GM18511 (cell line): ENCODE results near the gene MYL7.

Source experiments
- ATAC-seq: cut with Tn5 transposase; IDR thresholded peaks from one replicate; pipeline ENCODE4 v1.9.1; 2021; ENCODE audit warnings: mild to moderate bottlenecking, moderate library complexity; ENCODE audit not compliant: unreplicated experiment

The MYL7 gene

DNA sequence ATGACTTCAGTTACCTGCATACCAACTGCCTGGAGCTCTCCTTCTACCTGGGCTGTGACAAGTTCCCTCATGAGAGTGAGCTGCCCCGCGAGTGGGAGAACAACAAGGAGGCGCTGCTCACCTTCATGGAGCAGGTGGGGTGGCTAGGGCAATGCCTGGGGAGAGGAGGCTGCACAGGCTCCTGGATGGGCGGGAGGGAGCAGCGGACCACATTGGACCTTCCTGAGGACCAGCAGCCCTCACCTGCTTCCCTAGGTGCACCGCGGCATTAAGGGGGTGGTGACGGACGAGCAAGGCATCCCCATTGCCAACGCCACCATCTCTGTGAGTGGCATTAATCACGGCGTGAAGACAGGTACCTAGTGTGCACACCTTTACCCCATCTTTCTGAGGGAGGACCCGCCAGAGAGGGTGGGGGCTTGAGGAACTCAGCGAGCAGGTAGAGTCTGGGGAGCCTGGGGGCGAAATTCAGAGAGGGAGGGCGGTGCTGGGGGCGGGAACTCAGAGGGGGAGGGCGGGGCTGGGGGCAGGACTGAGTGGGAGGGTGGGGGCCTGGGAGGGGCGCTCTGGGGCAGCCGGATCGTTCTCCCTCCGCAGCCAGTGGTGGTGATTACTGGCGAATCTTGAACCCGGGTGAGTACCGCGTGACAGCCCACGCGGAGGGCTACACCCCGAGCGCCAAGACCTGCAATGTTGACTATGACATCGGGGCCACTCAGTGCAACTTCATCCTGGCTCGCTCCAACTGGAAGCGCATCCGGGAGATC, 28.0 kb downstream of the MYL7 start:
- ATAC-seq = no peak

DNA sequence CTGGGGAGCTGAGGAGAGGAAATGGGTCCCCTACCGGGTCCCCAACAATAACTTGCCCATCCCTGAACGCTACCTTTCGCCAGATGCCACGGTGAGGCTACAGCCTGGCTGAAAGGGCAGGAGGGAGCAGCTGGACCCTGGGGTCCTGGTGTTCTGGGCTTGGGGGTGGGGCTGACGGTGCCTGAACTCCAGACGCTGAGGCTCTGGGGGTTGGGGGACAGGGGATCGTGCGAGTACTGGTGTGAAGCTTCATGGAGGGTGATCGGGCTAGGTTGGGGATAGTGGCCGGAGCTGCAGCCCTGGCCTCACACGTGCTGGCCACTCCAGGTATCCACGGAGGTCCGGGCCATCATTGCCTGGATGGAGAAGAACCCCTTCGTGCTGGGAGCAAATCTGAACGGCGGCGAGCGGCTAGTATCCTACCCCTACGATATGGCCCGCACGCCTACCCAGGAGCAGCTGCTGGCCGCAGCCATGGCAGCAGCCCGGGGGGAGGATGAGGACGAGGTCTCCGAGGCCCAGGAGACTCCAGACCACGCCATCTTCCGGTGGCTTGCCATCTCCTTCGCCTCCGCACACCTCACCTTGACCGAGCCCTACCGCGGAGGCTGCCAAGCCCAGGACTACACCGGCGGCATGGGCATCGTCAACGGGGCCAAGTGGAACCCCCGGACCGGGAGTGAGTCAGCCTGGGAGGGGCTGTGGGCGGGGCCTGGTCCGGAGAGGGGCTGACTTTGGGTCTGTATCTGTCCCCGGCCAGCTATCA, 28.7 kb downstream of the MYL7 start:
- ATAC-seq = no peak

DNA sequence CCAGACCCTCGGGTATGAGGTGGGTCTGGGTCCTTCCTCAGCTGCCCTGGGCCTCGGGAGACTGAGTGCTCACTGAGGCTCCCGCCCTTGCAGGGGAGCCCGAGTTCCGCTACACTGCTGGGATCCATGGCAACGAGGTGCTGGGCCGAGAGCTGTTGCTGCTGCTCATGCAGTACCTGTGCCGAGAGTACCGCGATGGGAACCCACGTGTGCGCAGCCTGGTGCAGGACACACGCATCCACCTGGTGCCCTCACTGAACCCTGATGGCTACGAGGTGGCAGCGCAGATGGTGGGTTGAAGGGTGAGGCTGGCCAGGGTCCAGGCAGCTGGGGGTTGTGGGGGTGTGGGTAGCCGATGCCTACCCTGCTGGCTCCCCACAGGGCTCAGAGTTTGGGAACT, 29.4 kb downstream of the MYL7 start:
- no peak for ATAC-seq

DNA sequence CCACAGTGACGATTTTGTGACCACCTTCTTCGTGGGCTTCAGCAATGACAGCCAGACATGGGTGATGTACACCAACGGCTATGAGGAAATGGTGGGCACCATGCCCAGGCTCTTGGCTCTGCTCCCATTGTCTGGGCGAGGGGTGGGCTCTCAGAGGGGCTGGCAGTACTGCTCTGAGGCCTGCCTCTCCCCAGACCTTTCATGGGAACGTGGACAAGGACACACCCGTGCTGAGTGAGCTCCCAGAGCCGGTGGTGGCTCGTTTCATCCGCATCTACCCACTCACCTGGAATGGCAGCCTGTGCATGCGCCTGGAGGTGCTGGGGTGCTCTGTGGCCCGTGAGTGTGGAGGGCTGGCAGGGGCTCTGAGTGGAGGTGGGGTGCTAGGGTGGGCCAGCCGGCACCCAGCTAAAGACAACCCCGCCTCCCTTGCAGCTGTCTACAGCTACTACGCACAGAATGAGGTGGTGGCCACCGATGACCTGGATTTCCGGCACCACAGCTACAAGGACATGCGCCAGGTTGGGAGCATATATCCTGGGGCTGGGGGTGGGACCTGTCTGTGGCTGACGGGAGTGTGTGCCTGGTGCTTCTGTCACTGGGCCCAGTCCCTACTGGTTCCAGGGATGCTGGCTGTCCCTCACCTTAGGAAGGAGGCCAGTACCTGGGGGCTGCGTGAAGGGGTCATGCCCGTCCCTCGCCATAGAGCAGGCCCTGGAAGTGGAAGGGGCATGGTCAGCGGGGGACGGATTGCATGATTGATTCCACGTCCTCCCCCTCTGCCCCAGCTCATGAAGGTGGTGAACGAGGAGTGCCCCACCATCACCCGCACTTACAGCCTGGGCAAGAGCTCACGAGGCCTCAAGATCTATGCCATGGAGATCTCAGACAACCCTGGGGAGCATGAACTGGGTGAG, 30.2 kb downstream of the MYL7 start:
- ATAC-seq = no peak

DNA sequence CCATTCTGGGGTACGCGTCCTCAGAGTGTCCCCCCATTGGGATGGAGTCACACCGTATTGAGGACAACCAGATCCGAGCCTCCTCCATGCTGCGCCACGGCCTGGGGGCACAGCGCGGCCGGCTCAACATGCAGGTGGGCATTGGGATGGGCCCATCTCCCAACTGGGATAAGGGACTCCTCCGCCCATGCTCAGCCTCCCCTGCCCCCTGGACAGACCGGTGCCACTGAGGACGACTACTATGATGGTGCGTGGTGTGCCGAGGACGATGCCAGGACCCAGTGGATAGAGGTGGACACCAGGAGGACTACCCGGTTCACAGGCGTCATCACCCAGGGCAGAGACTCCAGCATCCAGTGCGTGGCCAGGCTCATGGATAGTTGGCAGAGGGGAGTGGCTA, 31.1 kb downstream of the MYL7 start:
- ATAC-seq = no peak

DNA sequence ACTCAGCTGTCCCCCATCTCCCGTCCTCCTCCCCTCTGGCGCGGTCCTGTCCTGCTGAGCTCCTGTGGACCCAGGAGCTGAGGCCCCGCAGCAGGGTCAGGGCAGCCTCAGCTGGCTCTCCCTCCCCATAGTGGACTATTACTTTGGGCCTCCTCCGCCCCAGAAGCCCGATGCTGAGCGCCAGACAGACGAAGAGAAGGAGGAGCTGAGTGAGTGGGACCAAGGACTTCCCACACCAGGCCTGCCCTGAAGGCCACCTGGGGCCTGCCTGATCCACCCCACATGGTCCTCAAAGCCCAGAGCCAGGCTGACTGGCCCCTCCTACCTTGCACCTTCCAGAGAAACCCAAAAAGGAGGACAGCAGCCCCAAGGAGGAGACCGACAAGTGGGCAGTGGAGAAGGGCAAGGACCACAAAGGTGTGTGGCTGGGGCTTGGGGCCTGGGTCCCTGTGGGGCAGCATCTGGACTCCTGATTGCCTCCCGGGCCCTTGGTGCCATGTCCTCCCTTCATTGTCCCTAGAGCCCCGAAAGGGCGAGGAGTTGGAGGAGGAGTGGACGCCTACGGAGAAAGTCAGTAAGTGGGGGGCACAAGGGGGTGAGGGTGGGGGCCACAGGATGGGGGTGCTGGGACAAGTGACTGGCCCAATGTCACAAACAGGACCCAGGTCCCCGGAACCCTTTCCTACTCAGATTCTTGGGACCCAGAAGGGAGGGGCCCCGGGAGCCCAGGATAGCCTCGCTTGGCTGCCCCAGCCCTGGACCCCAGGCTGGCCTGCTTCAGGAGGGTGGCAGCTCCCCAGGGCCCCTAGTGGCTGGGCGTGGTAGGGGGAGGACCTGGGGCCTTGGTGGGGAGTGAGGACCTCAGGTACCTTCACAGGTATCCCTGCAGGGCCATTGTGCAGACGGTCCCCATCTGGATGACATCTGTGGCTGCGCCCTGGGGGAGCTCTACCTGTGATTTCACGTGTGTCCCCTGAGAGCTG, 32.1 kb downstream of the MYL7 start:
- no peak for ATAC-seq

DNA sequence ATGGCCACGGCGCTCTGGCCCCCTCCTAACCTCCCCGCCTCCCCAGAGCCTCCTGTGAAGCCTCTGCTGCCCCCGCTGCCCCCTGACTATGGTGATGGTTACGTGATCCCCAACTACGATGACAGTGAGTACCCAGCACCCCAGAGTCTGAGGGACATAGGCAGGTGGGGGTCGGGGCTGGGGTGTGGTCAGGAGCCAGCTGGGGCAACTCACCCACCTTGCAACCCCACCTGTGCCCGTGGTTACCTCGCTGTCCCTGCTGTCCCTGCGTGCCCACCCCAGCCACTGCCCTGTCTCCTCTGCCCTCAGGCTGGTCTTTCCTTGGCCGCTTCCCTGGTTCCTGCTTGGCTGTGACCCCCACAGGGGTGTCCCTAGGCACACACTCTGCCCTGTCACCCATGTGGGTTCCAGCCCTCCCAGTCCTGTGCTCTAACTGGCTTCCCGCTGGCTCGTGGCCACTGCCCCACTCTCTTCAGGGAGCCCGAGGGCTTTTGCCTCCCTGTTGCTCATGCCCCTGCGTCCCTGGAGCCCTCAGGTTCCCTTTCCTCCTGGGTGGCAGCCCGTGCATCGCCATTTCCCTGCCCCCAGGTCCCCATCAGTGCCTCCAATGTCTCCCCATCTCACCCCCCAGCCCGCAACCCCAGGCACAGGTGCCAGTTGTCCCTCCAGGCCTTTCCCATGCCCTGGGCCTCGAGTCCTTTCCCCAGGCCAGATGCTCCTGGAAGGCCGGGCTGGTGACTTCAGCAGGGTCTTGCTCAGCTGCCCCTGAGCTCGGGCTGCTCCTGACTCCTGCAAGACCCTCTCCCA, 33.0 kb downstream of the MYL7 start:
- no peak for ATAC-seq

DNA sequence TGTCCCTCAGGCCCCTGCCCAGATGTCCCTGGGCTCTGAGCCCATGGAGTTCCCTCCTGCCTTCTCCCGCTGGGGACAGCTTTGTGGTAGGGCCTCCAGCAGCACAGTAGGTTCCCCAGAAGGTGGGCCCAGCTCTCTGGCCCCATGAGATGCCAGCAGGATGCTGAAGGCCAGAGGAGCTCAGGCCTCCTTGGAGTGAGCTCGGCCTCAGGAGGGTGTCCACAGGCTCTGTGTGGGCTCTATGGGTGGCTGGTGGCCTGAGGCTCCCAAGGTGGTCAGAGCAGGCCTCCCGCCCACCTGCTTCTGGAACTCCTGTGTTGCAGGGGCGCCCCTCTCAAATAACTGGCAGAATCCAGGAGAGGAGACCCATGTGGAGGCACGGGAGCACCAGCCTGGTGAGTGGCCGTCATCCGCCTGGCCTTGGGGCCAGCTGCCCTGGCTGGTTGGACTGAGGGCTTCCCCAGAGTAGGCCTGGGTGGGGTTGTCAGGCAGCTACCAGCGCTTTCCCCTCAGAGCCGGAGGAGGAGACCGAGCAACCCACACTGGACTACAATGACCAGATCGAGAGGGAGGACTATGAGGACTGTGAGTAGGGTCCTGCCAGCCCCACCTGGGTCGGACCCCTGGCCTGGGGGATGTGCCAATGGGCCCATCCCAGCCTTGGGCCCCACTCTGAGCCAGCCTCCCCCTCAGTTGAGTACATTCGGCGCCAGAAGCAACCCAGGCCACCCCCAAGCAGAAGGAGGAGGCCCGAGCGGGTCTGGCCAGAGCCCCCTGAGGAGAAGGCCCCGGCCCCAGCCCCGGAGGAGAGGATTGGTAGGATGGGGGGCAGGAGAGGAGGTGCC, 33.8 kb downstream of the MYL7 start:
- no peak for ATAC-seq

DNA sequence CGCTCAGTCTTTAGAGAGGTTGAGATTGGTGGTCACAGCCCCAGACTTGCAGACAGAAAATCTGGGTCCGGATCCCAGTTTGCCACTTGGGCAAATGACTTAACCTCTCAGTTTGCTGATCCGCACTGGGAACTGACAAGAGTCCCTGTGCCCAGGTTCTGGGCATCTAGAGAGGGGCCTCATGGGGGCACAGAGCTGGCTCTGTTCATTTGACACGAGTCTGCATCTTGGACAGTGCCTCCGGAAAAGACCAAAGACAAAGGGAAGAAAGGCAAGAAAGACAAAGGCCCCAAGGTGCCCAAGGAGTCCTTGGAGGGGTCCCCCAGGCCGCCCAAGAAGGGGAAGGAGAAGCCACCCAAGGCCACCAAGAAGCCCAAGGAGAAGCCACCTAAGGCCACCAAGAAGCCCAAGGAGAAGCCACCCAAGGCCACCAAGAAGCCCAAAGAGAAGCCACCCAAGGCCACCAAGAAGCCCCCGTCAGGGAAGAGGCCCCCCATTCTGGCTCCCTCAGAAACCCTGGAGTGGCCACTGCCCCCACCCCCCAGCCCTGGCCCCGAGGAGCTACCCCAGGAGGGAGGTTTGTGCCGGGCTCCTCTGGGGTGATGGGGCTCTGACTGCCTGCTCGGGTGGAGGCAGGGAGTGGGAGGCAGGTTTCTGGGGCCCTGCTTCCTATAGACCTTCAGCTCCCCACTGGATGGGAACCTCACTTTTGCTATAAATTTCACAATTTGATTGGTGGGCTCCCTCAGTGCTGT, 34.6 kb downstream of the MYL7 start:
- ATAC-seq = no peak

DNA sequence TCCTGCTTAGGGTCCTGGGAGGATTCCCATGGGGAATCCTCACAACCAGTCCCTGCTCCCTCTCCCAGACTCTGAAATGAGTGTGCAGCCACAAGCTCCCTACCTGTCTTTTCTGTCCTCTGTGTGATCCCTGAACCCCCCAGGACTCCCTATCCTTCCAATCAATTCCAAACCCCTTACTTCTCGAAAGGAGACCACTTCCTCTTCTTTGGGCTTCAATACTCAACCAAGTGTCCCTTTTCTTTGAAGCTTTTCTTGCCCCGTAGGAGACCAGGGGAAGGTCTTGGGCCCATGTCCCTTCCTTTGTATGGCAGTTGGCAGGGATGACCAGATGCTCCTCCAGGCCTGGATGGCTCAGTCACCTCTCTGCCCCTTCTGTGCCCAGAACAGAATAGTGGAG, 35.3 kb downstream of the MYL7 start:
- no peak for ATAC-seq

DNA sequence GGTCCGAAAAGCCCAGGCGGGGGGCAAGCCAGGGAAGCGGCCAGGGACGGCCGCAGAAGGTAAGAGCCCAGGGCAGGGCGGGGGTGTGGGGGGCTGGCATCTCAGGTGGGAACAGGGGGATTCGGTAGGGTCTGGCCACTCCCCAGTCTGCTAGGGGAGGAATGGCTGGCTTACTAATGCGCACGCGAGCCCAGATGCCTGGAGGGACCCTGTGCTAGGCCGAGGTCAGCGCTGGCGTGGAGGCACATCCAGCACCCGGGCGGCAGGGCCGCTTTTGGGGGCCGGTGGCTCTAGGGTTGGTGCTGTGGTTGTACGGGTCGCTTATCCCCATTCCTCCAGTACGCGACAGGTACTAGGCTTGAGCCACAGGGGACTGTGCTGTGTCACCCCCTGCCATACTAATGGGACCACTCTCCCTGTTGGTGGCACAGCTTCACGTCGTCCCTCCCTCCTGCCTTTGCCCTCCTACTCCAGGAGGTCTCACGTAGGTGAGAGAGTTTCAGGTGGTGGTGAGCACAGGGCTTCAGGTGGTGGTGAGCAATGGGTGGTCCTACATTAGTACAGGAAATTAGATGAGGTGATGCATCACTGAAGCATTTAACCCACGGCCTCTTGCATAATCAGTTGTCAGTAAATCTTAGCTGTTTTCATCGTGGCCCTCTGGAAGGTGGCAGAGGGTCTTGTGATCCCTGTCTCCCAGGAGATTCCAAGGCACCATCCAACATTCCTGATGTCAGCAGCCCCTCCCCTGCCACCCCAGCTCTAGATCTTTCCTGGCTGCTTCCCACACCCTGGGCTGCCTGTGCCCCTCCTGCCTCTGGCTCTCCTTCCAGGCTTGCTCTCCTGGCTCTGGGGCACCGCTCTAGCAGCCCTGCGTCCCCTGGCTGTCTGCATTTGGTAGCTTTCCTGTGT, 36.0 kb downstream of the MYL7 start:
- no peak for ATAC-seq

DNA sequence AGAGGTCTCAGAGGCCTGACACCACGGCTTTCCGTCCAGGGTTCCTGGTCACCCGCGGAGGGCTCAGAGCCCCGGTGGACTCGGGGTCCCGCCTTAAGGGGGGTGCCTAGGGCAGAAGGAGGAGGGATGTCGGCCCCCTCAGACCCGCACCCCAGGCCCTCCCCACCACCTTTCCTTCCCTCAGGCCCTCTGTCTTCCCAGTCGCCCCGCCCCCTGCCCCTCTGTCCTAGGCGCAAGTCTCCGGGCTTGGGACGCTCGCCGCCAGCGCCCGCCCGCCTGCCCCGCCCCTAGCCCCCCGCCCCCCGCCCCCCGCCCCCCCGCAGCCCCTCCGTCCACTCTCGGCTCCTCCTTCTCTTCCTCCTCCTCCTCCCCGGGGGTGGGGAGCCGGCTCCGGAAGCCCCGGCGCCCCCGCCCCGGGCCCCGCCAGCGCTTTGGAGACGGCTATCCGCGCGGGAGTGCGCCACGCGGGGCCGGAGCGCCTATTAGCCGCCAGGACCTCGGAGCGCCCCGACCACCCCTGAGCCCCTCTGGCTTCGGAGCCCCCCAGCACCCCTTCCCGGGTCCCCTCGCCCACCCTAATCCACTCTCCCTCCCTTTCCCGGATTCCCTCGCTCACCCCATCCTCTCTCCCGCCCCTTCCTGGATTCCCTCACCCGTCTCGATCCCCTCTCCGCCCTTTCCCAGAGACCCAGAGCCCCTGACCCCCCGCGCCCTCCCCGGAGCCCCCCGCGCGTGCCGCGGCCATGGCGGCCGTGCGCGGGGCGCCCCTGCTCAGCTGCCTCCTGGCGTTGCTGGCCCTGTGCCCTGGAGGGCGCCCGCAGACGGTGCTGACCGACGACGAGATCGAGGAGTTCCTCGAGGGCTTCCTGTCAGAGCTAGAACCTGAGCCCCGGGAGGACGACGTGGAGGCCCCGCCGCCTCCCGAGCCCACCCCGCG, 36.9 kb downstream of the MYL7 start, which contains the start of gene AEBP1:
Gene AEBP1, plus strand, starts transcription at position 423 of the 937 bp plus-strand sequence. Its CDS starts 321 bp downstream, at position 744.
- no peak for ATAC-seq

DNA sequence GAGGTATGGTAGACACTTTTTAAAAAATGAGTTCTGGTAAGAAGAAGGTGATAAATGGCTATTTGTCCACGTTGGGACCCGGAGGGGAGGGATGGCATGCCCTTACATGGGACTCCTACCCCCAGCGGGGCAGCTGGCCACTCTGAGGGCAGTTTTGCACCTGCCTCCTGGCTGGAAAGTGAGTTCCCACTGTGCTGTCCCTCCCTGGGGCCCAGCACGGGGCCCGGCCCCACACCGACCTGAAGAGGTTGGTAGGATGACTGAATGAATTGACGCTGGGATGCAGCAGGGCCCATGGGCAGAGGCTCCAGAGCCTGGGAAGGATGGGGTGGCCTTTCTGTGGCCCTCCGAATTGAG, 37.6 kb downstream of the MYL7 start:
- no peak for ATAC-seq

DNA sequence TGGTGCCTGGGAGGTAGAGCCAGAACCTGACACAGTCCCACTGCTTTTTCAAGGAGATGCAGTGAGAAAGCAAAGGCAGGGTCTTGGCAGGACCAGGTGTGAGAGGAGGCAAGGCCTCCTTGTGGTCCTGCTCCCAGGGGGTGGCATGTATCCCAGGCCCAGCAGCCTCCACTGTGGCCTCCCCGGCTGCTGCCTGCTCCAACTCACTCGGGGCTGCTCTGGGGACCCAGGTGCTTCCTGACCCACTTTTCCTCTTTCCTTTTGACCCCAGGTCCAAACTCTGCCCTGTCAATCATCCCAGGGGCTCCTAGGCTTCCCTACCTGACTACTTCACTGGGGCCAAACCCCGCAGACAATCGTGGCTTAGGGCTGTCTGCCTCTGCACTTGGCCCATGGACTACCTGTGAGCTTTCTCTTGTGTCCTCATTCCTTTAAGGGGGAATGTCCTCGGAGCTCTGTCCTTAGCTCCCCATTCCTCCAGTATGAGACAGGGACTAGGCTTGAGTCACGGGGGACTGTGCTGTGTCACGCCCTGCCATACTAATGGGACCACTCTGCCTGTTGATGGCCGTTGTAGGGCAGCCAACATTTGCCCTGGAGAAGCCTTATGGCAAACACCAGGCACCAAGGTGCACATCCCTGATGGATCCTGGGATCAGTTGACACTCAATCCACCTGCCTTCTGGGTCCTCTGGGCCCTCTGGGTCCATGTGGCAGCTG, 38.1 kb downstream of the MYL7 start:
- no peak for ATAC-seq
